ENCODE data around the gene SYT2.

Gene SYT2

DNA sequence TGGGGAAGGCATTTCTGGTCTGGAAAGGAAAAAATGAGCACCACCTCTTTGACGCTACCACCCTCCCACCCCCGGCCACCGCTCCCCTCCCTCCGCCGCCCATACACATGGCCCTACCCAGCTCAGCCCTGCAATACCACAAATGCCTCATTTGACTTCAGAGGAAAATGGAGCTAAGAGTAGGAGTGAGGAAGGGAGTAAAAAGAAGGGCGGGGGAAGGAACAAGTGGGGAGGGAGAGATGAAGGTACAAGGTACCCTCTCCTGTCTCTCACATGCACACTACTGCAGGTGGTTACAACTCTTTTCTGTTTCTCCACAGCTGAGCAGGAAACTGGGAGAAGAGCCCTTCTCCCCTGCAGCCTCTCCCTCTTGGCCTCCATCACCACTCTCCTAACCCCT, 7.1 kb downstream of the SYT2 start:
- no peak for DNase-seq

DNA sequence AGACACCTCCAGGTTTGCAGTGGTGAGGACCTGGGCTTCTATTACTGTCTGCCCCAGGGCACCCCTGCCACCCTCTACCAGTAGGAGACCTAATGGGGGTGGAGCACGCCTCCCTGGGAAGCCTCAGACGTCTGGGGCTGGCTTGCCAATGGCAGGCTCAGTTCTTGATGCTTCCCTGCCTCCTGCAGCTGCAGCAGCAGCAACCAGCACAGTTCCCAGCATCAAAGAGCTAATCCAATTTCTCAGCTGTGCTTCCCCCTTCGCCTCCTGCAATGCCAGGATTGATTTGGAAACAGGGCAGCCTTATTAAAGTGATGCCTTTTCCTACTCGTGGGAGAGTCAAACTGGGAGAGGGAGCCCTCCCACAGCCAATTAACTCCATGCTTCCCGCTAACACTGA, 8.2 kb downstream of the SYT2 start:
- no peak for DNase-seq

DNA sequence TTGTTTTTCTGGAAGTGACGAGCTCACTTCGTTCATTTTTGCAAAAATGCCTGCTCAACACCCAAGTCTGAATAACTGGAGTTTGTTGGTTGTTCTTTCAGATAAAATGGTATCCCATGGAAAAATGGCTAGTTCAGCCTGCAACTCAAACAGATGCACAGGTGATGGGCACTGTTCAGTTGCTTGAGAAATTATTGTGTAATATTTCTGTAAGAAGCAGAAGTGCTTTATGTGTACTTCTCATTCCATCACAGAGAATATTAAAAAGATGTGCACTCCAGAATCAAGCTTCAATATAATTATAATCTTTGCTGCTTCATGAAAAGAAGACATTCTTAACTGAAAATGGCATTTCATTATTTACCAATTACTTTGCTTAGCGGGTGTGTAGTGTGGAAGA, 9.1 kb downstream of the SYT2 start:
- DNase-seq = no peak

DNA sequence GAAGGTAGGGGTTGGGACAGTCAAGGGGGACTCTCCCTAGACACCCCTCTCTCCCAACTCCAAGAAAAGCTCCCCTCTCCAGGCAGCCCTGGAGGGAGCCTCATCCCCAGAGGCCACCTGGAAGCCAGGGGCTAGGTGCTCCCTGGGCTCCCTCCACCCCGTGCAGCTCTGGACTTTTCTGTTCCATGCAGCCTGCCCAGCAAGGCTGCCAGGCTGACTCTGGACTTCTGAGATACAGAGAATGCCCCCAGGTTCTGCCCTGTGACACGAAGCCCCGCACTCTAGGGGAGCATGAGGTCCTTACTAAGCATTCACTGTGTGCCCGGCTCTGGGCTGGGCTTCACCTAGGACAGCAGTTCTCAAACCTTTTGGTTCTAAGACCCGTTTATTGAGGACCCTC, 10.2 kb downstream of the SYT2 start:
- no peak for DNase-seq

DNA sequence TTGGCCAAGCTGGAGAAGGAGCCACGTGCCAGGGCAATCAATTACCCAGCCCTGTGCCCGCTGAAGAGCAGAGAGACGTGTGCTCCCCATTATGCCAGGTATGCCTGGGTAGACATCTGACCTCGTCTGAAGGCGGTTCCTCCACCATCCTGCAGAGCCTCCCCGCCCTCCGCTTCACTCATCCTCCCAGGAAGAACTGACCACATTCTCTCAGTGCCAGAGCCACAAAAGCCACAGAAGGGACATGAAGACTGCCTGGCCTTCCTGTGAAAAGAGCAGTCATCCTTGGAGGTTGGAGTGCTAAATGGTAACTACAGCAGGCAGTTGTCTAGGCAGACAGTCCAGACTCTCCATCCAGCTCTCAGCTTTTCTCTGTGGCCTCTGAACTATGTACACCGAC, 12.0 kb downstream of the SYT2 start:
- no peak for DNase-seq

DNA sequence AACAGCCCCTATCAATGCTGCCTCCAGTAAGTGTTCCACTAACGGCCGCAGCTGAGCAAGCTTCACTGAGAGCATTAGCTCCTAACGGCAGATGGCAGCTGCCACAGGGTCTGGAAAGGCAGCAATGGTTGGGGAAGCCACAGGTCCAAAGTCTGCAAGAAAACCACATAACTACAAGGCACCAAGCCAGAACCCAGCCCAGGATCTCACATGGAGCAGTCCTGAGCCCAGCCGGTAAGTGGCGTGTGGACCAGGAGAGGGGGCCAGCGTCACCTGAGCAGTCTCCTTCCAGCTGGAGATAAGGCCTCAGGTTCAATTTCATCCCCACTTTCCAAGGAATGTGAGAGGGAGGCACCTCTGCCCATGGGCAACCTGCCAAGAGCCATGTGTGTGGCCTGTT, 13.2 kb downstream of the SYT2 start:
- peak in 1 of 2 experiments; percentile 72 for DNase-seq

DNA sequence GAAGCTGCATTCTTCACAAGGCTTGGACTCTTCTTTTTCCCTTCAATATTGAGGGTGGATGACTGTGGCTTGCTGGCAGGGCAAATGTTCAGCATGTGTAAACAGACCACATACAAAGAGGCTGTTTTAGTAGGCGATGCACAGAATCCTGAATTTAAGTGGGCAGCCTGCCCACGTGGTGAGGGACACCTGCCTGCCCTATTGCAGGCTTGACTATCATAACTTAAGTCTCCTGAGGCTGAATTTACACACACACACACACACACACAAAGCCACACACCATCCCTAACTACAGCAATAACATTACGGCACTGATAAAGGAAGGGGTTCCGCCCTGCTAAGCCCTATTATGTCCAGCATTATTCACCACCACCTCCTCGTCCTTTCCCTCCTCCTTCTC, 15.9 kb downstream of the SYT2 start:
- DNase-seq = no peak

DNA sequence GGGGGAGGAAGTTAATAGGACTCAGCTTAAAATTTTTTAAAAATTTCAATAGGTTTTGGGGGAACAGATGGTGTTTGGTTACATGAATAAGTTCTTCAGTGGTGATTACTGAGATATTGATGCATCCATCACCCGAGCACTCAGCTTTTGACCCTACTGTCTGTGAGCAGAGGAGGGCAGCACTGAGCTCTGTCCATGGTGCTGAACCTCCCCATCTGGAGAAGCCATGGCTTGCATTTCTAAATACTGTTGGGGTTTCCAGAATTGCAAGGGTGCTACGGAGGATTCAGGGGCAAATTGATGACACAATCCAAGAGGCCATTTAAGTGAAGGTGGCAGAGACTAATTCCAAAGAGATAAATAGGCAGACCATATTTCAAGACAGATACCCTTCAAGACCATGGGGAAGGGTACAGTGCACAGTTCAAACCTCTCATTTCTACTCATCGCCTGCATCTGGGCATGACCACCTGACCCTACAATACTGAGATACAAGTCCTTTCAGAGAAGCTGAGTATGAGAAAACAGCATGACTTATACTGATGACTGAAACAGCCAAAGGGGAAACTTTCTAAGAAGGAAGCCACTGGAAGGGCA, 17.2 kb downstream of the SYT2 start:
- DNase-seq = peak; percentile 21 to 43

DNA sequence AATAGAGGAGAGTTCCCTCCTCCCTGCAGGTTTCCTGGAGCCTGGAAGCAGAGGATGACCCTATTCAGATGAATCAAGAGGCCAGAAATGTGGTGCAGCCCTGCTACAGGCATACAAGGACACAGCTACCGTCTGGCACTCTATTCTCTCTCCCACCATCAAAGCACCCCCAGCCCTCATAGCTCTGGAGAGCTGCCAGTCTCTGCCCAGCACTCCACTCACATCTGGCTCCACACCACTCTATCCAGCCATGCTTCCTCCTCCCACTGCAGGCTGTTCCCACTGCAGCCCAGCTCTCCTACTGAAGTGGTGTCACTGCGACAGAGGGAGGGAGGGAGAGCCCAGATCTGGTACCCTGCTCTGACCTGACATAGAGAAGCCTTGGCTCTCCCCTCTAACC, 18.4 kb downstream of the SYT2 start:
- DNase-seq = peak in 1 of 2 experiments; percentile 53

DNA sequence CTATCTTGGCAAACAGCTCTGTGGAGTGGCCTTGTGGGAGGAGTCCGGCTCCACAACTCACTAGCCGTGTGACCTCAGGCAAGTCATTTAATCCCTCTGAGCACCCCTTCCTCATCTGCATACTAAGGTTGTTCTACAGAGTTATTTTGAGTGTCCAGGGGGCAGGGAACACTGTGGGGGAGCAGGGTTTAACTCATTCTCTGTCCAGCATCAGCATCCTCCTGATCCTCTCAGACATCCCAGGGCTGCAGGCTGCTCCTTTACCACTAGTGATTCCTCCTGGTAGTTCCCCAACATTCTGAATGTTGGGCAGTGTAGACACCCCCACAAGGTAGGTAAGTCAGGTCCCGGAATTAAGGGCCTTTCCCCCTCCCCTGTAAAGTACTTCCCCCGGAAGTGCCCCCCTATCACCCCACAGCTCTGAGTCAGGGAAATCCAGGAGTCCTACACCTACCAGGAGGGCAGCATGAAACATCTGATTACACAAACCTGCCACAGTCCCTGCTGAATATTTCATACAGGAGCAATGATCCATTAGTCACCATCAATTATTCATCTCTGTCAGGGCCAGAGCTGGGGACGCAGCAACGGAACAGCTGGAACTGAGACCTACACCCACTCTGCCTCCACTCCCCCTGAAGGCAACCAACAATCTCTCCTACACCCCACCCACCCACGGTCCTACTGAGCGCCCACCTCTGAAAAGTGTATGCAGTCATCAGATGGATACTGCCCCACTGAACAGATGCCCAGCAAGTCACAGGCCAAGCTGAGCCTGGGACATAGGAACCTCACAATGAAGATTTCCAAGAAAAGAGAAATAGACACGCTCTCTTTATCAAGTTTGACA, 20.5 kb downstream of the SYT2 start:
- DNase-seq = no peak

DNA sequence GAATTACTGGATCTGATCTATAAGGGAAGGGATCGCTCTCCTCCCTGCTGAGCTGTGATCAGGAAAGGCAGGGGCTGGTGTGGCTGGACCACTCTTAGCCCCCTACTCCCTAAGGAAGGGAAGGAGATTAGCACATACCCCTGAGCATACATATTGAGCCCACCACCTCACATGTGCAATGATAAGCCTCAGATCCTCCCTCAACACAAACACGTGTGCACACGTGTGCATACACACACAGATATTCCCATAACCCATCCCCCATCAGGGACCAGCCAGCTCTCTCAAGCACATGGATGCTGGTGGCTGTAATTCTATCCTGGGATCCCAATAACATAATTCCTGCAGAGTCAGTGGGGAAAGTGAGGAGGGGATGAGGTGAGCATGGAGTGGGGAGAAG, 21.2 kb downstream of the SYT2 start:
- no peak for DNase-seq

DNA sequence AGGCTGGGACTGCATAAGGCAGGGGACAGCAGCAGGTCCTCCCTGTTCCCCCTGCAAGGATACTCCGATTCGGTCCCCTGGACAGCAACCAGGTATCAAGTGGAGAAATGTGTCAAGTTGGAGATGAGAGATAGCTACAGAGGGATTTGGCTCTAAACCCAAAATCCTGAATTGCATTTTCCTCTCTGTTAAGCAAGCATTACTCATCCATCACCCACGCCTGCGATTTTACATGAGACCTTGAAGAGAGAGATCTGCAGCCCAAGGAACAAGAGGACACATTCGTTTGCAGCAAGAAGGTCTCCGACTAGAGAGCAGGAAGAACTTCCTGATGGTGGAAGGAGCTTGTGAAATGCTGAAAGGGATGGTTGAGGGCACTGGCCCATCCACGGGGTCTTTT, 21.9 kb downstream of the SYT2 start:
- DNase-seq = no peak

DNA sequence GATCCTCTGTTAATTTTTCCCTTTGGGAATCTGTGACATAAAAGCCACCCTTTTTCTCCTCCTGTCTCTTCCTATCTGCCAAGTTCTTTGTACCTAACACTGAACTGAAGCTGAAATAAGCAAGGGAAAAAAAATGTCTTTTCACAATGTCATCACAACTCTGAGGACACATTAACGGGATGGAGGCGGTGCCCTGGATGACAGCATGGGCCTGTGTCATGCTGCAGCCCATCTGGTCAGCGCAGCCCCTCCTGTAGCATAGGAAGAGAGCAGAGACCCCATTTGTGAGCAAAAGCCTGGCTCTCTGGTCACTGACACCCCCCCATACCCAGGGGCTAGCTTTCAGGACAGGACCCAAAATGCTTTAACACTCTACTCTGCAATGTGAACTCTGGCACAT, 22.5 kb downstream of the SYT2 start:
- DNase-seq = no peak

DNA sequence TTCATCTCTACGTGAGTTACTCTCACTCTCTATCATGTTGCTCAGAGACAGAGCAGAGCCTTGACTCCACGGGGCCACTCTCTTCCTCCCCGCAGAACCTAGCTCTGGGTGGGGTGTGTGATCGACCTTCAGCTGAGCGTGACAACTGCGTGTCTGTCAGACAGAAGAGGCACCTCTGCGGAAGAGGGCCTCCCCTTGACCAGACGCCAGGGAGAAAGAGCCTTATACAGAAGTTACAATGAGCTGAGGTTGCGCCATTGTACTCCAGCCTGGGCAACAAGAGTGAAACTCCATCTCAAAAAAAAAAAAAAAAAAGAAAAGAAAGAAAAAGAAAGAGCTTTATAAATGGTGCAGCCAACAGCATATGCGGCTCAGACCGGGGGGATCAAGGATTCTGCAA, 22.9 kb downstream of the SYT2 start:
- no peak for DNase-seq

DNA sequence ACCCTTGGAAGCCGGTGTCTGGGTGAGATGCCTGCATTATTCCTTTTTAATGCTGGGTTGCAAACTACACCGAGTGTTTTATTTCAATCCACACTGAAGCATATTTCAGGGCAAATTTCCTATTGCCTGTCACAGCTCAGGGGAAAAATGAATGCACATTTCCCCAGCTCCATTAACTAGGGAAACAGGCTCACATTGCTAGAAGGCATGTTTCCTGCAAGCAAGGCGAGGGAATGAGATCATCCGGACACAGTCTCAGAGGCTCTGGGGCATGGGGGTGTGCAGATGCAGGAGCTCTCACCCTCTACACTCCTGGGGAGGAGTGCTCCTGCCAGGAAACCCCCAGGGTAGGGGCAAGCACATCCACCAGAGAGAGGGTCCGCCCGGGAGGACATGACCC, 24.6 kb downstream of the SYT2 start:
- DNase-seq = no peak

DNA sequence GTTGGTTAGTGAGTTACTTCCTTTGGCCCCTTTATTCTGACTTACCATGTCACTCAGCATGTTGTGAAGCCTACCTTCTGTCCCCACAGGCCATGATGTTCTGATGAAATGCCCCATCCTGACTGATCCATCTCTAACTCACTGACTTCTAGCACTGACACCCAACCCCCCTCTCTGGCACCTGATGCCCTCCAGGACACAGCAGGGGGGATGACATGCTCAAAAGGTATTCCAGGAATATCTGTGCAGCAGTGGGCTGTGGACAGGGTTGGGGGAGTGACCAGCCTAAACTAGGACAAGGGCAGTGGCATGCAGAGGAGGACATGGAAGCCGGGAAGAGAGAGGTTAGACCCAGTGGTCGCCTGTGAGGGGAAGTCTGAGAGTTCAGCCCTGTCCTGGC, 25.5 kb downstream of the SYT2 start:
- DNase-seq = no peak

DNA sequence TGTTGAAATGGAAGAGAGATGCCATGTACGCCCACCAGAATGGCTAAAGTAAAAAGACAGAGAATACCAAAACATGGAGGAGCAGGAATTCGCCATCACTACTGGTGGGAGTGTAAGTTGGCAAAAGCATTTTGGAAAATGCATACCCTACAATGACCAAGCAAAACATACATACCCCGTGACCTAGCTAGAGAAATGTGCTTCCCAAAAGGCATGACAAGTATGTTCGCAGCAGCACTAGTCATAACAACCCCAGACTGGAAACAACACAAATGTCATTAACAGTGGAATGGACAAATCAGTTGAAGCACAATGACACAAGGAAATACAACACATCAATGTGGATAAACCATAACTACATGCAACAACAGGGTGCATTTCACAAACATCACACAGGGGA, 27.2 kb downstream of the SYT2 start:
- DNase-seq = no peak

DNA sequence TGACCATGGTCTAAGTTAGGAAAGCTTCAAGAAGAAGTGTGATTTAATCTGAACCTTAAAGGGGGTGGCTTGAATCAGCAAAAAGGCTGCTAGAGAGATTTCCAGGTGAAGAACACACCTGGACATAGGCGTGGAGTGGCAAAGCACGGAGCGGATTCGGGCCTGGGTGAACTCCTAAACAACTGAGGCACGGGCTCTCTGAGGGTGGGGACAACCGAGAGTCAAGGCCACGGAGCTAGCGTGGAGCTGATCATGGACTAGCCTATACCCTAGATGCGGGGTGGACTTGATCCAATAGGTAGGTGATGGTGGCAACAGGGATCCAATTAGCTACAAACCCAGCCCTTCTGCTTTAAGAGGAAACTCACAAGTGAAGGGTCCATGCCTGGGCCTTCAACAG, 27.8 kb downstream of the SYT2 start:
- DNase-seq = no peak

DNA sequence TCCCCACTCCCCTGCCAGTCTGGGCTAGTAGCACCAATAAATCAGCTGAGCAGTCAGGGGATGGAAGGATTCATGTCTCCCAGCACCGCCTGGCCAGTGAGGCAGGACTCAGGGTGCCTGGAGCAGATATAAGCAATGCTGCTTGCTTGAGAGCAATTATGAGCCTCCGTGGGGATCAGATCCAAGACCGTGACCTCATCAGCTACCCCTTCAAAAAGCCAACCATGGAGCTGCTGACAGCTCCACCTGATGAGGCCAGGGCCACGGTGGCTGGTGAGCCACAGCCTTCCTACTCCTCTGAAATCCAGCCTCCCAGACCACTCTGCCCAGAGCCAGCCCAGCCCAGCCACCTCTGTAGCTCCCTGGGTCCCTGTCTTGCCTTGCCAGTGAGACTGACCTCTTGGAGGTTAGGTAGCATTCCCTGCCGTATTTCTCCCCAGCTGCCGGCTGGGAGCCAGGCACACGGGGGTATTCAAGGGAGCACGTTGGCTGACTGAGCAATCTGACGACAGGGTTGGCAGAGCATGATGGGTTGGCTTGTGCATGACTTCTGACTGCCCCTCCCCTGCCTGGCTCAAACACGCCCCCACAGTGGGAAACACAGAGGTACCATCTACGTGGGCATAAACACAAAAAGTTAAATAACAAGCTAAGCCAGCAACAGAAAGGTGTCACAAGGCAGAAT, 28.4 kb downstream of the SYT2 start:
- DNase-seq = peak in 1 of 2 experiments; percentile 41

DNA sequence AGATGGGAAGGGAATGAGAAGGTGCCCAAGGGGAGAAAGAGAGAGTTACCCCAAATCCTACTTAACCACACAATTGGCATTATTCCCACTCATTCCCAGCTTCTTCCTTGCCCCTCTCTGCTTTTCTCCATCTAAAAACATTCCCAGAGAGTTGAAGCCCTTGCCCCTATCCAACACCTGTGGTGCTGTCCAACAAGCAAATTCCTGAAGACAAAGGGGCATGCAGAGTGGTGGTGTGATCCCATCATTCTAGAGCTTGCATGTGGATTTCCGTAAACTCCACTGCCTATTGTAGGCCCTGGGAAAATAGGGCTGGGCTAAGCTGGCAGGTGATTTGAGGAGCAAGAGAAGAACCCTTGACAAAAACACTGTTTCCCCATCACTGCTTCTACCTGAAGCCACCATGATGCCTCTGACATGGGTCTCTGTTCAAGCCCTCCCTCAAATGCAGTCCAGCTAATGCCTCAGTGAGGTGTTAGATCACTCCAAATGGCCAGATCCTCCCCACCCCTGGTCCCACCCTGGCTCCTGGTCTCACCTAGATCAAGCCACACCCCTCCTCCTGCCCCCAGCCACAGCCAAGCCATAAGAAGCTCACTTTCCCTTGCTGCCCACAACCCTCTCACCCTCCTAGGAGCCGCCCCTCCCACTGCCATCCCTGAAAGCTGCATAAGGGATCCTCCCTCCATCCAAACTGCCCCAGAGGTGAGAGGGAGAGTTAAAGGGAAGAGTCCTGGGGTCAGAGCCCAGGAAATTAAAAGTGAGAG, 29.5 kb downstream of the SYT2 start:
- DNase-seq = no peak

DNA sequence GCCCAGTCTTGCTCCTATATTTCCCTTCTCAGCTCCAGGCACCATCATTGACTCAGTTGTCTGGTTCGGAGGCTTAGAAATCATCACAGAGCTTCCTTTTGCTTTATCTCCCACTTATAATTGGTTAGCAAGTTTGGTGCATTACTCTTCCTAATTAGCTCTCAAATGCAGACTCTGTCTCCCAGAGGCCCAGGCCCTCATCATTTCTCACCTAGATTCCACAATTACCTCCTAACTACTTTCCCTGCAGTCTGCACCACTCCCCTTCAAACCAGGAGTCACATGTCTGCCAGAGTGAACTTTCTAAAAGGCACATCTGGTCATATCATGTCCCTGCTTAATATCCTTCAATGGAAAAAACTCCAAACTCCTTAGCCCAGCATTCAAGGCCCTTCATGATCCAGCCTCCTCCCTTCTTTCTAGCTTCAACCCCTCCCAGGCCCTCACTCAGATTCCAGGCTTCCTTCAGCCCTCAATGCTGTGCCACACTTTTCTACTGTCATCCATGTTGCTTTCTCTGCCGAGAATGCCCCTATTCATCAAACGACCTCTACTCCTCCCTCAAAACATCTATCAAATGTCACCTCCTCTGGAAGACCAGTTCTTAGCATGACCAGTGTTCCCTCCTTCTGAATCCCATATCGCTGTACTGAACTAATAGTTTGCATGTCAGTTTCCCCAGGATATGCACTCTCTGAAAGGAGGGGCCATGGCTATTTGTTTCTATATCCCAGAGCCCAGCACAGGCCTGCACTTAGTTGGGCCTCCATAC, 30.7 kb downstream of the SYT2 start:
- no peak for DNase-seq

DNA sequence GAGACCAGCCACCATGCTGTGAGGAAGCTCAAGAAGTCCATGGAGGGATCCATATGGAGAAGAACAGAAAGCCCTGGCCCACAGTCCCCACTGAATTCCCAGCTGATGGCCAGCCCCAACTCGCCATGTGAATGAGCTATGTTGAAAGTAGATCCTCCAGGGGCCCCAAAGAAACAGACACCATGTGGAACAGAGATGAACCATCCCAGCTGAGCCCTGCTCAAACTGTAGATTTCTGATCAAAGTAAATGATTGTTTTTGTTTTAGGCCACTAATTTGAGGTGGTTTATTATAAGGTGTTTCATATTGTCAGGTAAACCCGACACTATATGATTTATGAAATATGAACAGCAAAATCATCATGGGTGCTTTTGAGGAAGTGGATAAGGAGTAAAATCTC, 32.8 kb downstream of the SYT2 start:
- DNase-seq = no peak

DNA sequence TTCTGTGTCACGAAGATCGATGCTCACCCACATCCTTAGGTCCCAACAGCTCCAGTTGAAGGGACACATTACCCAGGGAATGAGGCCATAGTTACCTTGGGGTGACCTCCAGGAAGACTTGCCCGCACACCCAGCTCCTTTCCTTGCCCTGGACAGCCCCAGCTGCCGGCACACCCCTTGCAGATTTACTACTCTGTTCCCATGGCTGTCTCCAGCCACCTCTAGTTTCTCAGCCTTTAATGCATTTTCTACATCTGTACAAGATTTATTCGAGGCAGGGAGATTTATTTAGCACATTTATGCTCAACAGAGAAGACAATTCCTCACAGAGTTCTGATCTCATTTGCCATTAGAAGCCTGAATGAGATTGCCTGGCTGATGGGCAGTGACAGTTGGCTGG, 36.7 kb downstream of the SYT2 start:
- DNase-seq = no peak

Data from NCI-H446 (cell line).